NK-92 treated with Interleukin-12 subunit alpha and Interleukin-12 subunit beta, amount 100 ng/mL, for 24 hours (cell line): ENCODE results near the gene NOTCH4.
A peak's percentile ranks its signal among the peaks of the same experiment; 100 is the strongest.

ENCODE experiments used
- DNase-seq: peaks from one replicate; lab custom pipeline; 2025; lab: John Stamatoyannopoulos, UW

The NOTCH4 gene

GRCh38 chr6:32181148-32181702 lies 42.6 kb downstream of the NOTCH4 start:
- DNase-seq: no peak

- DNase-seq: no peak
These were observed 44.0 kb downstream of the NOTCH4 start for GRCh38 chr6:32179766-32180405.

- no peak for DNase-seq
These were observed 45.1 kb downstream of the NOTCH4 start for GRCh38 chr6:32178547-32179440.

GRCh38 chr6:32177788-32178546 lies 45.9 kb downstream of the NOTCH4 start, which contains the start of gene RNF5:
RNF5 (plus strand) TSS chr6:32178405; CDS start chr6:32178512, 107 bp downstream.
- peak; percentile 94 for DNase-seq

GRCh38 chr6:32177183-32177787 lies 46.6 kb downstream of the NOTCH4 start:
- peak; percentile 51 for DNase-seq

GRCh38 chr6:32176476-32177182 lies 47.2 kb downstream of the NOTCH4 start:
- DNase-seq: no peak

- DNase-seq: peak; percentile 92
These were observed 48.0 kb downstream of the NOTCH4 start, which contains the start of gene AGPAT1 for GRCh38 chr6:32175711-32176475. AGPAT1 (minus strand) TSS chr6:32176084; CDS start chr6:32171496, 4,588 bp downstream.

- DNase-seq: no peak
These were observed 48.6 kb downstream of the NOTCH4 start for GRCh38 chr6:32175322-32175710.

GRCh38 chr6:32174416-32174815 lies 49.5 kb downstream of the NOTCH4 start:
- no peak for DNase-seq

- DNase-seq: no peak
These were observed 50.7 kb downstream of the NOTCH4 start for GRCh38 chr6:32173051-32173727.

GRCh38 chr6:32171234-32171633 lies 52.6 kb downstream of the NOTCH4 start:
- DNase-seq: no peak

- DNase-seq: no peak
These were observed 53.6 kb downstream of the NOTCH4 start for GRCh38 chr6:32170294-32170693.

GRCh38 chr6:32168807-32169591 lies 54.9 kb downstream of the NOTCH4 start:
- no peak for DNase-seq

- no peak for DNase-seq
These were observed 55.5 kb downstream of the NOTCH4 start for GRCh38 chr6:32168350-32168749.

GRCh38 chr6:32167761-32168262 lies 56.1 kb downstream of the NOTCH4 start:
- DNase-seq: no peak

- DNase-seq: no peak
These were observed 56.6 kb downstream of the NOTCH4 start for GRCh38 chr6:32167154-32167760.

GRCh38 chr6:32166411-32167061 lies 57.3 kb downstream of the NOTCH4 start:
- DNase-seq: no peak

GRCh38 chr6:32164295-32164694 lies 59.6 kb downstream of the NOTCH4 start, which contains the start of gene EGFL8:
EGFL8 (plus strand) TSS chr6:32164595; CDS start chr6:32166166, 1,571 bp downstream.
- DNase-seq: no peak
